T-helper 9 cell (primary cell): ENCODE data around the gene DNAJC7.
"Not testable (repeated sequence)": the region's sequence is repeated elsewhere in the genome, so short reads cannot be mapped to it uniquely, and the experiment has no call there.

Experiments used
- DNase-seq: peaks from one replicate; pipeline ENCODE4 v3.0.0-alpha.2; 2020

Gene DNAJC7

DNA sequence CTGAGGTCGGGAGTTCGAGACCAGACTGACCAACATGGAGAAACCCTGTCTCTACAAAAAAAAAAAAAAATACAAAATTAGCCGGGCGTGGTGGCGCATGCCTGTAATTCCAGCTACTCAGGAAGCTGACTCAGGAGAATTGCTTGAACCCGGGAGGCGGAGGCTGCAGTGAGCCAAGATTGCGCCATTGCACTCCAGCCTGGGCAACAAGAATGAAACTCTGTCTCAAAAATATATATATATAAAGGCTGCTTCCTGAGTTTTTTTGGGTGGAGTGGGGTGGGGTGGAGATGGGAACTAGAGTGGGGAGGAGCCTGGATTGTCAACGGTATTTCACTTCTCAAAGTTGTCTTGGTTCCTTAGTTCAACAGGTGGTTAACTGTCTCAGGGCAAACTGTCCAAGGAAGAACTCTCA is 7.0 kb downstream of the DNAJC7 start:
- DNase-seq = not testable (repeated sequence)

DNA sequence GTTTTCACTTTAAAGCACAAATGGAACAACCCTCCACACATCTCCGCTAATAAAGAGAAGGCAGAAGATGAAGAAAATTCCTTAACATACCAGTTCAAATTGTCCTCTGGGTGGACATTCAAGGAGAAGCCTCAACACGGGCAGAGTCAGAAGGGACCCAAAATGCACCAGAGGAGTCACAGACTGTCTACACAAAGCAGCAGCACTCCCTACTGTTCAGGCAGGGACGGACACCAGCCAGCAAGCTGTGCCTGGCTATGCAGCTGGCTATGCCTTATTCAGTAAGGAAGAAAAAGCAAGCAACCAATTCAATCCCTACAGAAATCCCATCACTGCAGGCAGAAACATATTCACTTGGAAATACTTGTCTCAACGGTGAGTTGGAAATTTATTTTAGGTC is 8.1 kb downstream of the DNAJC7 start:
- no peak for DNase-seq

- no peak for DNase-seq
Measured at GRCh38 chr17:42005166-42005565, 12.1 kb downstream of the DNAJC7 start.

- DNase-seq = no peak
Measured at GRCh38 chr17:42002792-42003301, 14.4 kb downstream of the DNAJC7 start.

- no peak for DNase-seq
Measured at GRCh38 chr17:42002175-42002791, 15.0 kb downstream of the DNAJC7 start.

DNA sequence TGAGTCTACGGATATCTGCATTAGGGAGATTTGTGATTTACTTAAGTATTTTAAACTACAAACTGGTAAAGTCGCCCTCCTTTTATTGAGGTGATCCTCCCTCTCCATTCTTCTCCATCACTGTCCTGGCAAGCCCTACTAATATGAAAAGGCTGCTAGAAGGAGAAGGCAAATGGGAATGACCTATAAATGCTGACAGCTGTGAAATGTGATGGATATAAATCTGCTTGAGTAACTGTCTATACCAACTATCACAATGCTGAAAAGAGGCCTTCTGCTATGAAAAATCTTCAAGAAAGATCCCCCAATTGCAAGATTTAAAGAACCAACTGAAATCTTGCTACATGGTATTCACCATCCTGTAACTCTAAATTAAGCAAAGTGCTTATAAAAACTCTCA is 15.5 kb downstream of the DNAJC7 start:
- no peak for DNase-seq

GRCh38 chr17:42000413-42001133 is 16.7 kb downstream of the DNAJC7 start:
- DNase-seq = no peak

- no peak for DNase-seq
Measured at GRCh38 chr17:41998497-41998896, 18.7 kb downstream of the DNAJC7 start.

DNA sequence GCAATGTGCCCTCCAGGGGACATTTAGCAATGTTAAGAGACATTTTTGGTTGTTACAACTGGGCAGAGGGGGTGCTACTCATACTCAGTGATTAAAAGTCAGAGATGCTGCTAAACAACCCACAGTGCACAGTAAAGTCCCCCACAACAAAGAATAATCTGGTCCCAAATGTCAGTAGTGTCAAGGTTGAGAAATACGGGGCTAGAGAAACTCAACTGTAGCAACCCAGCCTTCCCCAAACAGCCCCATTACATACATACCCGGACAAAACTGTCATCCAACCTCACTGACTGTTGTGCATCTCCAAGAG is 20.4 kb downstream of the DNAJC7 start:
- no peak for DNase-seq

DNA sequence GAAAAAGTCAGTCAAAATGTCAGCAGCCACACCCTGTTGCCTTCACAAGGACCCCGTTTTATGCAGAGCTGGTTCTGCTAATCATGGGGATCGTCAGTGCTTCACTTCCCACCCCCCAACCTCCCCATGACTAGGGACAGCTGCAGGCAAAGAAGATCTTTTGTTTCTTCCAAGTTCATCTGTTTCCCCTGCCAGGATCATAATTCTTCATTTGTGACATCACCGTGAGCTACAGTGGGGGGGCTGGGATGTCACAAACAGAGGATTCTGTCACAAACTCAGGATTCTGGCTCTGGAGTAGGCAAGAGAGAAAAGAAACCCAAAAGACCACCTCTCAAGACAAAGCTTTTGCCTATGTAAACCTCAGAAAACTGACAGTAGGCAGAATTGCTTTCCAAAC is 24.7 kb downstream of the DNAJC7 start:
- no peak for DNase-seq

GRCh38 chr17:41989702-41990419 is 27.4 kb downstream of the DNAJC7 start:
- DNase-seq = no peak

DNA sequence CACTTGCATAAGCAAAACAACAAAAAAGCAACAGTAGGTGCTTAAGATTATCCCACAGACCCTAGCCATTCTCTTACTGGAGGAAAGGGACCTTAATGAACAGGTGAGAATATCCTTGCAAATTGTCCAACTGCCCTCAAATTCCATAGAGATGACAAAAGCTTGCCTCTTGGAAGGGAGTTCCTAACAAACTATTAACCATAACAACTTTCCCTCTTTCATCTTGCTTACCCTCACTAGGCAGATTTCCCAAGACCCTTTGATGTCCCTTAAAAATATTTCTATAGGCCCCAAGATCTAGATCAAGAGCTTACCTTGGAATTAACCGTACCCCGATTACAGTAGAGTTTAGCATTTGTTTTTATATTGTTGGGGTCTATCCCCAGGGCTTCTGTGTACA is 28.8 kb downstream of the DNAJC7 start:
- no peak for DNase-seq

- DNase-seq = no peak
Measured at GRCh38 chr17:41987642-41988041, 29.6 kb downstream of the DNAJC7 start.

DNA sequence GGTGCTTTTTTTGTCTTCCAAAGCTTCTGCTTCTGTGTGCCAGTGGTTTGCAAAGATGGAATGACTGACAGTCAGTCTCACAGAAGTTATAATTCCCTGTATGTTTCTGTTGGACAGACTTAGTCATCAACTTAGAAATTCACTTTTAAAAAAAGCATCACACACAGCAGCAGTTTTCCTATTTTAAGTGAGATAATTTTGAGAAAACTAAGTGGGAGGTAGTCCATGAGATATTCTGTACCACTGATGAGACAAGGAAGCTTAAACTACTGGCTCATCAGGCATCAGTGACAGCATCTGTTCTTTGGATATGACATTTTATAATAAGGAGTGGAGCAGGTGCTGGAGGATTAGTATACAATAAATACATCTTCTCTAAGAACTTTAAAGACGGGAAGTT is 30.6 kb downstream of the DNAJC7 start:
- DNase-seq = no peak

DNA sequence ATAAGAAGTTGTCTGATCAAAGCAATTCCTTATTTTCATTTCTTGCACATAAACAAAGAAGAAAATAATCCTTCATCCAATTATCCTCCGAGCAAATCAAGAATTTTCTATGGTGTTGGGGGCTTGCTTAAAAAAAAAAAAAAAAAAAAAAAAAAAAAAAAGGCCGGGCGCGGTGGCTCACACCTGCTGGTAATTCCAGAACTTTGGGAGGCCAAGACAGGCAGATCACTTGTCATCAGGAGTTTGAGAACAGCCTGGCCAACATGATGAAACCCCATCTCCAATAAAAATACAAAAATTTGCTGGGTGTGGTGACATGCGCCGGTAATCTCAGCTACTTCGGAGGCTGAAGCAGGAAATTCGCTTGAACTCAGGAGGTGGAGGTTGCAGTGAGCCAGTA is 31.3 kb downstream of the DNAJC7 start:
- no peak for DNase-seq

DNA sequence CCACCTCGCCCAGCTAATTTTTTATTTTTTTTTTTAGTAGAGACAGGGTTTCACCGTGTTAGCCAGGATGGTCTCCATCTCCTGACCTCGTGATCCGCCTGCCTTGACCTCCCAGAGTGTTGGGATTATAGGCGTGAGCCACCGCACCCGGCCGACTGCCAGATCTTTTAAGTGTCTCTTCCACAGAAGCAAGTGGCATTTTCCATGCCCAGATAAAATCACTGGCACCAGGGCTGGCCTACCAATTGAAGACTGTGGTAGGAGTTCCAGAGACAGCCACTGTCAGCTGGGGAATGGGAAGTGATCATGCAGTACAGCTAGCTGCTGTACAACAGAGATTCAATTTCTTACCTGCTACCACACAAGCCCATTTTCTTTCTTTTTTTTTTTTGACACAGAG is 32.8 kb downstream of the DNAJC7 start:
- no peak for DNase-seq

GRCh38 chr17:41982026-41982760 is 35.0 kb downstream of the DNAJC7 start:
- no peak for DNase-seq

DNA sequence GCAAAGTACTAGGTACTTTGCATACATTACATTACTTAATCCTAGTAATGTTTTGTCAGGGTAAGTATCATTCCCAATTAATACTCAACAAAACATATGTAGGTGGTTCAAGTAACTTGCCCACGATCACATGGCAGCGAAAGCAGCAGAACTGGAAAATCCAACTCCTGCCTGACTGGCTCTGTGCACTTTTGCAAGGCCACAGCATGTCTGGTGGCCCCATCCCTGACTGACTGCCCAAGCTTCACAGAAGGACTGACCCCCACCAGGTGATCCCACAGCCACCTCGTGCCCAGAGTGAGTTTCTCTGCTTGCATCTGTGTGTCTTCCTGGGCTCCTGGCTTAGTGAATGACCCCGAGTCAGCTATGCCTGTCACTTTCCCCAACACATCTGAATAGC is 39.2 kb downstream of the DNAJC7 start:
- DNase-seq = no peak

GRCh38 chr17:41976142-41976768 is 41.0 kb downstream of the DNAJC7 start:
- DNase-seq = no peak

DNA sequence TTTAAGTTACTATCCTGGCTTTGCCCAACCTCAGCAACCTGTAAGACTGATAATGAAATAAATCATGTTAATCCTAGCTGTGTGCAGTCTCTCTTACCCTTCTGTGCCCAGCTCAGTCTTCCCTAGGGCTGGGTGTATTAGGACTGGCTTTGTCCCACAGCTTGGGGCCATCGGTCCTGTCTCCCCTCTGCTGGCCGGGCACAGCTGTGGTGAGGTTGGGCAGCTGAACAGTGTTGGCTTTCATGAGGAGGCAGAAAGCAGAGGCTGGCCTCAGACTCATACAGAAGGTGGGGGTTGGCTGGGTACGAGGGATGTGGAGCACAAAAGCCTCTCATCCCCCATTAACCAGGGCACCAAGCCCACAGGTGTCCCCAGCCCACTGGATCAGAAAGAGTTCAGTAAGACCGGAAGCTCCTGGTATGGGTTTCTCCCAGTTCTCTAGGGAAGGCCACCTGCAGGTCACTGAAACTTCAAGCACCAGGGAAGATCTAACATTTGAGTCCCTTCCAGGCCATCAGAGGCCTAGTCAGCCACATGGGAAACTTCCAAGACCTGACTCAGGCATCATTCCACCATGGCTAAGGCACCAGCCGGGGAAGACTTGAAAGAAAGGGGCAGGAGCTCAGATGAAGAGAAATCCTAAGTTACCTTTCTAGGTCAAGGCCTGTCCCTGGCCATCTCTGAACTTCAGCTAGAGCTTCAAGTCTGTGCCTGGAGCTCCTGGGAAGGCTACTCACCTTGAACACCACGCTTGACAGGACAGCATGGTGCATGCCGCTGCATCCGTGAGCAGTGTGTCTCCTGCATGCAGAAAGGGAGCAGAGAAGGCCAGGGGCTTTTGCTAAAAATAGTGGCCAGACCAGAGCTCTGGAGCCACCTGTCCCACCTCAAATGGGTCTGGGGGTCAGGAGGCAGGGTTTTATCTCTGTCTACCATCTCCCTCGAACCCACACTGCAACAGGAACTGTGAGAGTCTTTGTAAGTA is 41.8 kb downstream of the DNAJC7 start:
- no peak for DNase-seq

DNA sequence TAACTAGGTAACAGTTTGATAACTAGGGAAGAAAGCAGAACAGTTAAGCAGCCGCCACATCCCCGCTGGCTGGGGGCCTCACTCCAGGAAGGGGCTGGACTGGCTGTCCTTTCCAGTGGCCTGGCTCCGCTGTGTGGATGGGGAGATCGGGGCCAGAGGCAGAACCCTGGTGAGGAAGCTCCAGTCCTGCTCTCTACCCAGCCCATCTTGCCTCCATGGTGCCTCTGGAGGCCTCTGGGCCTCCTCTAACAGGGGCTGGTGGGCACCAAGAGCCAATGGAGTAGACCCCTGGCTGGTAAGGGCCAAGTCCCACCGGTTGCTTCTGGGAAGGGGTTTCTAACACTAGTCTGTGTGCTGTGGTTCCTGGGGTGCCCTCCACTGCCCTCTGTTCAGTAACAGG is 42.6 kb downstream of the DNAJC7 start:
- DNase-seq = no peak

GRCh38 chr17:41974031-41974430 is 43.2 kb downstream of the DNAJC7 start:
- DNase-seq = no peak
